Naive thymus-derived CD4-positive, alpha-beta T cell (primary cell): ENCODE results near the gene SGCG. TPM values are rescaled to one million over a fixed set of nuclear protein-coding genes. Genes with fewer than 3 reads are reported as not detected.
"Not testable (repeated sequence)": the region's sequence is repeated elsewhere in the genome, so short reads cannot be mapped to it uniquely, and the experiment has no call there.

Experiments used
- ATAC-seq: fragments of 150-1000 bp; cut with Tn5 transposase; 2 replicates; pipeline ENCODE4 v1.10.0; 2021; ENCODE audit warnings: mild to moderate bottlenecking, moderate library complexity
- CTCF ChIA-PET: fragments of 350-600 bp; sonication (Branson Sonifier 250); formaldehyde crosslinking; loops from one replicate; lab custom pipeline; 2021; ENCODE audit warnings: antibody characterized with exemption; lab: Charles Lee
- POLR2A ChIA-PET: fragments of 350-600 bp; sonication (Branson Sonifier 250); formaldehyde crosslinking; loops from one replicate; lab custom pipeline; 2021; ENCODE audit warnings: antibody characterized with exemption, inconsistent platforms; lab: Charles Lee
- DNase-seq, 9 donors: peaks; one replicate each; pipeline versions ENCODE4 v3.0.0 to v3.0.0-alpha.2; 2020 to 2022; ENCODE audit warnings: mixed read lengths in 1 of 9
- H3K27ac ChIP-seq: one replicate; pipeline ENCODE4 v1.7.0; 2013; ENCODE audit warnings: mild to moderate bottlenecking, low read depth, low read length, moderate library complexity
- H3K27me3 ChIP-seq, 2 donors: one replicate each; pipeline ENCODE4 v1.7.0; 2013; ENCODE audit warnings: low read length in 2 of 2, mild to moderate bottlenecking in 2 of 2, moderate library complexity in 2 of 2; ENCODE audit not compliant: control insufficient read depth in 2 of 2, insufficient read depth in 2 of 2
- H3K36me3 ChIP-seq, 3 experiments: 1 replicate in 2 of 3; 2 replicates in 1 of 3; pipeline ENCODE4 v1.7.0; 2013; ENCODE audit warnings: low read length in 3 of 3, mild to moderate bottlenecking in 3 of 3, moderate library complexity in 1 of 3; ENCODE audit not compliant: insufficient read depth in 3 of 3, control insufficient read depth in 2 of 3
- H3K4me1 ChIP-seq, 2 donors: one replicate each; pipeline ENCODE4 v1.7.0; 2013; ENCODE audit warnings: low read length in 2 of 2, mild to moderate bottlenecking in 2 of 2, moderate library complexity in 1 of 2; ENCODE audit not compliant: control insufficient read depth in 2 of 2, insufficient read depth in 2 of 2
- H3K4me3 ChIP-seq: 2 replicates; pipeline ENCODE4 v1.7.0; 2013; ENCODE audit warnings: mild to moderate bottlenecking, low read length
- H3K9me3 ChIP-seq, 3 experiments: 1 replicate in 2 of 3; 2 replicates in 1 of 3; pipeline ENCODE4 v1.7.0; 2013; ENCODE audit warnings: low read length in 3 of 3; ENCODE audit not compliant: control insufficient read depth in 2 of 3
- H3K27ac Mint-ChIP-seq, 9 donors: one replicate each; pipeline ENCODE4 v1.8.0; 2020 to 2022; ENCODE audit warnings: mixed read lengths in 9 of 9, mild to moderate bottlenecking in 8 of 9, moderate library complexity in 5 of 9, inconsistent platforms in 2 of 9
- H3K27me3 Mint-ChIP-seq, 5 donors: one replicate each; pipeline ENCODE4 v1.8.0; 2021 to 2022; ENCODE audit warnings: mixed read lengths in 5 of 5, mild to moderate bottlenecking in 1 of 5
- H3K36me3 Mint-ChIP-seq, 5 donors: one replicate each; pipeline ENCODE4 v1.8.0; 2020 to 2022; ENCODE audit warnings: mixed read lengths in 5 of 5, mild to moderate bottlenecking in 3 of 5, inconsistent platforms in 1 of 5
- H3K4me1 Mint-ChIP-seq, 7 donors: one replicate each; pipeline ENCODE4 v1.8.0; 2020 to 2022; ENCODE audit warnings: mixed read lengths in 7 of 7, mild to moderate bottlenecking in 3 of 7, inconsistent platforms in 1 of 7
- H3K4me3 Mint-ChIP-seq, 10 donors: one replicate each; pipeline ENCODE4 v1.8.0; 2020 to 2022; ENCODE audit warnings: mild to moderate bottlenecking in 10 of 10, mixed read lengths in 10 of 10, moderate library complexity in 6 of 10, inconsistent platforms in 2 of 10
- H3K9me3 Mint-ChIP-seq, 11 donors: one replicate each; pipeline ENCODE4 v1.8.0; 2020 to 2022; ENCODE audit warnings: mixed read lengths in 11 of 11, mild to moderate bottlenecking in 4 of 11, inconsistent platforms in 1 of 11, moderate library complexity in 1 of 11
- intact Hi-C, 2 donors: fragments of 100-400 bp; cut with micrococcal nuclease; formaldehyde crosslinking; loops; one replicate each; pipeline ENCODE4 v1.15.1; 2023
- polyA plus RNA-seq, 2 donors: library from polyadenylated mRNA; unstranded; fragments of 300-500 nt; fragmentation: Illumina TruSeq; gene quantifications; one replicate each; pipeline ENCODE4 v1.2.3, GENCODE V29; 2021
- total RNA-seq, 6 experiments: library from RNA in 5 of 6; stranded (reverse) in 5 of 6; gene quantifications; 1 replicate in 5 of 6; 2 replicates in 1 of 6; pipeline ENCODE4 v1.2.3 and lab custom pipeline; 2021 to 2026

SGCG gene
- total and polyA plus RNA-seq, 7 experiments from 2014 or later: not detected

GRCh38 chr13:23203516-23203915, 22.7 kb downstream of the SGCG start:
- Mint-ChIP-seq H3K9me3 (peaks cover 0 to 3% (median 0%) of the 10 kb centered on the region in 11 donors), H3K36me3 (no peaks in the 10 kb centered on the region)
- POLR2A ChIA-PET: no interaction called here

GRCh38 chr13:23205807-23206206, 25.0 kb downstream of the SGCG start:
- ChIA-PET POLR2A (no interaction called here), CTCF (no interaction called here)
- Histone ChIP-seq H3K4me3 (no peak overlapping the region), H3K27me3 (no peaks in the 10 kb centered on the region), H3K27ac (no peak overlapping the region), H3K36me3 (no peaks in the 10 kb centered on the region), H3K9me3 (no peaks in the 10 kb centered on the region), H3K4me1 (no peaks in the 10 kb centered on the region)
- H3K4me3 Mint-ChIP-seq: no peak overlapping the region
- H3K36me3 Mint-ChIP-seq: no peaks in the 10 kb centered on the region
- intact Hi-C loops: no loop called here
- no peak overlapping the region for H3K27ac Mint-ChIP-seq
- no peaks in the 10 kb centered on the region for H3K4me1 Mint-ChIP-seq
- no peak for ATAC-seq
- H3K9me3 Mint-ChIP-seq: peaks cover 0 to 3% (median 0%) of the 10 kb centered on the region in 11 donors
- H3K27me3 Mint-ChIP-seq: peaks cover 0 to 27% (median 11%) of the 10 kb centered on the region in 5 donors
- DNase-seq: no peak

More at GRCh38 chr13:23203516-23203915, 22.7 kb downstream of the SGCG start:
- Mint-ChIP-seq H3K27me3 (peaks cover 0 to 32% (median 16%) of the 10 kb centered on the region in 5 donors), H3K4me1 (no peaks in the 10 kb centered on the region), H3K4me3 (no peak overlapping the region), H3K27ac (no peak overlapping the region)
- intact Hi-C loops: no loop called here
- no peak overlapping the region for H3K27ac ChIP-seq
- CTCF ChIA-PET: no interaction called here
- H3K9me3 ChIP-seq: no peaks in the 10 kb centered on the region
- ATAC-seq (no peak), DNase-seq (no peak)
- H3K4me1 ChIP-seq: no peaks in the 10 kb centered on the region
- H3K4me3 ChIP-seq: no peak overlapping the region
- no peaks in the 10 kb centered on the region for H3K36me3 ChIP-seq
- no peaks in the 10 kb centered on the region for H3K27me3 ChIP-seq

- peaks cover 0 to 10% (median 0%) of the 10 kb centered on the region in 3 experiments for H3K9me3 ChIP-seq
- CTCF ChIA-PET: no interaction called here
- Mint-ChIP-seq H3K36me3 (no peaks in the 10 kb centered on the region), H3K9me3 (peaks cover 0 to 26% (median 12%) of the 10 kb centered on the region in 11 donors), H3K4me3 (no peak overlapping the region), H3K4me1 (no peaks in the 10 kb centered on the region), H3K27me3 (peaks cover 0 to 18% (median 5%) of the 10 kb centered on the region in 5 donors), H3K27ac (no peak overlapping the region)
- no peak overlapping the region for H3K27ac ChIP-seq
- H3K36me3 ChIP-seq: no peaks in the 10 kb centered on the region
- POLR2A ChIA-PET: no interaction called here
- no peak for ATAC-seq
- no peak for DNase-seq
- intact Hi-C loops: no loop called here
- no peaks in the 10 kb centered on the region for H3K27me3 ChIP-seq
- no peaks in the 10 kb centered on the region for H3K4me1 ChIP-seq
- no peak overlapping the region for H3K4me3 ChIP-seq
Measured at GRCh38 chr13:23212671-23213070, 31.9 kb downstream of the SGCG start.

- H3K9me3 Mint-ChIP-seq: peaks cover 0 to 2% (median 0%) of the 10 kb centered on the region in 11 donors
Measured at GRCh38 chr13:23231241-23231640, 50.5 kb downstream of the SGCG start.

GRCh38 chr13:23235994-23236393, 55.2 kb downstream of the SGCG start:
- ATAC-seq: no peak
- H3K27me3 Mint-ChIP-seq: peaks cover 5 to 46% (median 23%) of the 10 kb centered on the region in 5 donors
- H3K9me3 Mint-ChIP-seq: peaks cover 0 to 4% (median 0%) of the 10 kb centered on the region in 11 donors

More at GRCh38 chr13:23231241-23231640, 50.5 kb downstream of the SGCG start:
- Mint-ChIP-seq H3K27me3 (peaks cover 0 to 45% (median 19%) of the 10 kb centered on the region in 5 donors), H3K4me3 (no peak overlapping the region), H3K27ac (no peak overlapping the region), H3K36me3 (no peaks in the 10 kb centered on the region), H3K4me1 (no peaks in the 10 kb centered on the region)
- ATAC-seq (no peak), DNase-seq (no peak)
- H3K4me3 ChIP-seq: no peak overlapping the region
- H3K27ac ChIP-seq: no peak overlapping the region
- CTCF ChIA-PET: no interaction called here
- H3K9me3 ChIP-seq: no peaks in the 10 kb centered on the region
- no peaks in the 10 kb centered on the region for H3K36me3 ChIP-seq
- no peaks in the 10 kb centered on the region for H3K4me1 ChIP-seq
- no peaks in the 10 kb centered on the region for H3K27me3 ChIP-seq
- intact Hi-C loops: no loop called here
- POLR2A ChIA-PET: no interaction called here

GRCh38 chr13:23243066-23243465, 62.3 kb downstream of the SGCG start:
- Histone ChIP-seq H3K4me3 (no peak overlapping the region), H3K9me3 (no peaks in the 10 kb centered on the region), H3K36me3 (no peaks in the 10 kb centered on the region), H3K27me3 (no peaks in the 10 kb centered on the region), H3K27ac (no peak overlapping the region), H3K4me1 (no peaks in the 10 kb centered on the region)
- Mint-ChIP-seq H3K36me3 (no peaks in the 10 kb centered on the region), H3K4me3 (no peak overlapping the region), H3K4me1 (no peaks in the 10 kb centered on the region), H3K27me3 (peaks cover 3 to 16% (median 10%) of the 10 kb centered on the region in 5 donors), H3K9me3 (peaks cover 0 to 2% (median 0%) of the 10 kb centered on the region in 11 donors), H3K27ac (no peak overlapping the region)
- ATAC-seq (no peak), DNase-seq (no peak)
- intact Hi-C loops: no loop called here
- ChIA-PET POLR2A (no interaction called here), CTCF (no interaction called here)

More at GRCh38 chr13:23235994-23236393, 55.2 kb downstream of the SGCG start:
- Mint-ChIP-seq H3K27ac (no peak overlapping the region), H3K36me3 (no peaks in the 10 kb centered on the region), H3K4me1 (no peaks in the 10 kb centered on the region), H3K4me3 (no peak overlapping the region)
- Histone ChIP-seq H3K27ac (no peak overlapping the region), H3K4me1 (no peaks in the 10 kb centered on the region), H3K9me3 (no peaks in the 10 kb centered on the region), H3K4me3 (no peak overlapping the region), H3K27me3 (no peaks in the 10 kb centered on the region), H3K36me3 (no peaks in the 10 kb centered on the region)
- ChIA-PET POLR2A (no interaction called here), CTCF (no interaction called here)
- no peak for DNase-seq
- intact Hi-C loops: no loop called here

- H3K4me3 Mint-ChIP-seq, intact Hi-C loops, ATAC-seq, H3K27ac ChIP-seq, H3K36me3 Mint-ChIP-seq, H3K27ac Mint-ChIP-seq, CTCF ChIA-PET, DNase-seq, H3K36me3 ChIP-seq, H3K4me3 ChIP-seq, H3K27me3 ChIP-seq, H3K4me1 Mint-ChIP-seq, H3K9me3 Mint-ChIP-seq, POLR2A ChIA-PET, H3K9me3 ChIP-seq, H3K4me1 ChIP-seq: not testable (repeated sequence)
- peaks cover 0 to 16% (median 5%) of the 10 kb centered on the region in 5 donors for H3K27me3 Mint-ChIP-seq
Measured at GRCh38 chr13:23248410-23248809, 67.6 kb downstream of the SGCG start.
